HK-2 (cell line): ENCODE measurements around the gene NR5A1.

Experiments used
- DNase-seq: peaks from one replicate; pipeline ENCODE4 v3.0.0-alpha.2; 2018; ENCODE audit not compliant: unreplicated experiment

NR5A1 gene

GRCh38 chr9:124458441-124458840, 48.8 kb downstream of the NR5A1 start:
- no peak for DNase-seq

- DNase-seq, result no peak
Observed at GRCh38 chr9:124457887-124458431, 49.2 kb downstream of the NR5A1 start.

- DNase-seq, result no peak
Observed at GRCh38 chr9:124457079-124457886, 49.9 kb downstream of the NR5A1 start.

DNA sequence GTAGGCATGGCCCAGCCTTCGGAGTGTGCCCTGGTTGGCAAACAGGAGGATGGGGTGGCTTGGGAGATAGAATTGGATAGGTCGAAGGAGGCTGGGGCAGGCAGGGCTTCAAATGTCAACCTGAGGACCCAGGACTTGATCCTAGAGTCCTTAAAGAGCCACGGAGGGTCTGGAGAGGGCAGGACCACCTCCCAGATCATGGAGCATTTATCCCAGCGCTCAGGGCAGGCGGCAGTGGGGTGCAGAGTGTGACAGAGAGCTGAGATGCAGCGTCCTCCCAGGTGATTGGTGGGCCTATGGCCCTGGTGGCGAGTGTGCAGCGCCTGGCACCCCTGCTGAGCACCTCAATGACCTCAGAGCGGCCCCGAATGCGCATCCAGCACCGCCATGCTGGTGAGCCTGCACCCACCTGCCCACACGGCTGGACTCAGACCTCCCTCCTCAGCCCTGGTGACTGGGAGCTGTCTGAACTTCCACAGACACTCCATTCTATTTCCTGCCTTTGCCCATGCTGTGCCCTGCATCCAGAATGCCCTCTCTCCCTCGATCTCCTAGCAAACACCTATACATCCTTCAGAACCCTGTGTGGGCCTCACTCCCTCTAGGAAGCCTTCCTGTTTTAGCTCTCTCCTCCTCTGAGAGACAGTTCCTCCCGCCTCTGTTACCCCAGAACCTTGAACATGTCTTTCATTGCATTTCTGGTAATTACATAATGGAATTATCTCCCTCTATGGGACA, 50.7 kb downstream of the NR5A1 start:
- DNase-seq, result no peak

GRCh38 chr9:124455820-124456219, 51.4 kb downstream of the NR5A1 start:
- DNase-seq, result no peak

GRCh38 chr9:124454791-124455443, 52.3 kb downstream of the NR5A1 start:
- DNase-seq, result no peak

DNA sequence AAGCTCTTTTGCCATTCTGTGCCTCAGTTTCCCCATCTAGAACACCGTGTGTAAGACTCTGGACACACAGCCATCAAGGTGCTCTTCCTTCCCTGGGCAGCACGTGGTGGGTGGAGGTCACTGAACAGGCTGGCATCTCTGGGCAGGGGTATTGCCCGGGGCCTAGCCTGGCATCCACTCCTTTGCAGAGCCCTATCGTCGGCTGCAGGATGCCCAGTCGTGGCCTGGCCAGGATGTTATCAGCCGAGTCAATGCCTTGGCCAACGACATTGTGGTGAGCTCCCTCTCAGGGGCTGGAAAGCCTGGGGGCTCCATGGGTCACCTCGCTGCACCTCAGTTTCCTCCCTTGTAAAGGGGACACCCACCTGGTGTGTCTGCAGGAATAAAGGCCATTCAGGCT, 52.9 kb downstream of the NR5A1 start:
- no peak for DNase-seq

DNA sequence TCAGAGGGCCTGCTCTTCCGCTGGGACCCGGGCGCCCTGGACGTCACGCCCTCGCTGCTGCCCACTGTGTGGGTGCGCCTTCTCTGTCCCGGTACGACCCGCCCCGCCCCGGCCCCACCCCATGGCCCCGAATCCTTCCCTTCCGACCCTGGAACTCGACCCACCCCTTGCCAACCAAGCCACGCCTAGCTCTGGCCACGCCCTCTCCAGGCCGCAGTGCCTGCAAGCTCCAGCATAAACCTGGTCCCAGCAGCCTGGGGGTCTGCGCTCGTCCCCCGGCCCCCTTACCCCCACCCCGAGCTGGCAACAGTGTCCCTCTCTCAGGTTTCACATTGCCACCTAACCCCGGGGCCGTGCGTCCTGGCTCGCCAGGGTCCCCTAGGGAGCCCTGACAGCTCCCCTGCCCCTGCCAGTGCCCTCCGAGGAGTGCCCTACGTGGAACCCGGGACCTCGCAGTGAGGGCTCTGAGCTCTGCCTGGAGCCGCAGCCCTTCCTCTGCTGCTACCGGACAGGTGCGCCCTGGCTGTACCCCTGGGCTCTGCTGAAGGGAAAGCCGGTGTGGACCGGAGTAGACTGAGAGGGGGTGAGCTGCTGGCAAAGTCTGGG, 53.5 kb downstream of the NR5A1 start:
- peak; percentile 55 for DNase-seq

GRCh38 chr9:124452841-124453585, 54.2 kb downstream of the NR5A1 start:
- DNase-seq, result no peak

GRCh38 chr9:124452326-124452725, 54.9 kb downstream of the NR5A1 start:
- no peak for DNase-seq

- no peak for DNase-seq
Observed at GRCh38 chr9:124450931-124451661, 56.1 kb downstream of the NR5A1 start.

DNA sequence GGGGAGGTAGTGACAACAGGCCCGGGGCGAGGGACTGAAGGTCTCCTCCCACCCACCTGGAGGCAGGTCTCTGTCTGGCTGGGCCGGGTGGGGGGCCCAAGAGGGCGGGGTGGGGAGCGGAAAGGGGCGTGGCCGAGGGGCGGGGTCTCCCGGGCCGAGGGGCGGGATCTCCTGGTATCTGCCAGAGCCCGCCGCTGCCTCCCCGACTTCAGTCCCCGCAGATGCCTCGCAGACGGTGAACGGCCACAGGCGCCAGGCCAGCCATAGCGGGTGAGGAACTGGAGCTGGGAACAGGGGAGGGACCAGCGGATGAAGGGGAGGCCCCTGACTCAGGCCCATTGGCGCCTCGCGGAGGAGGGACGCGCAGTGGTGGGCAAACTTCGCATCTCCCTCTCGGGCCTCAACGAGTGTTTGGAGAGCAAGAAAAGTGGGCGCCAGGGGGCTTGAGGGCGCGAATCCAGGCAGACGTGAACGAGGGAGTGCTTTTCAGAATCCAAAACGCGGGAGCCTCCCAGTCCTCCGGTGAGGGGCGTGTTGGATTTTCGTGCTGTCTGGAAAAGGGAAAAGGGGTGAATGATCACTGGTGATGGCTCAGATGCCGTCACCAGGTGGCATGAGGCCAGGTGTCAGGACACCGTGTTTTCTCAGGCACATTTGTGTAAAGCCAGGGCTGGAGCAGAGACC, 56.8 kb downstream of the NR5A1 start, which contains the start of gene ADGRD2:
Gene ADGRD2 (plus strand): TSS at position 211 of the 684 bp plus-strand sequence. CDS start 1,216 bp downstream, outside the sequence.
- DNase-seq, result no peak

GRCh38 chr9:124449381-124450151, 57.6 kb downstream of the NR5A1 start:
- no peak for DNase-seq

DNA sequence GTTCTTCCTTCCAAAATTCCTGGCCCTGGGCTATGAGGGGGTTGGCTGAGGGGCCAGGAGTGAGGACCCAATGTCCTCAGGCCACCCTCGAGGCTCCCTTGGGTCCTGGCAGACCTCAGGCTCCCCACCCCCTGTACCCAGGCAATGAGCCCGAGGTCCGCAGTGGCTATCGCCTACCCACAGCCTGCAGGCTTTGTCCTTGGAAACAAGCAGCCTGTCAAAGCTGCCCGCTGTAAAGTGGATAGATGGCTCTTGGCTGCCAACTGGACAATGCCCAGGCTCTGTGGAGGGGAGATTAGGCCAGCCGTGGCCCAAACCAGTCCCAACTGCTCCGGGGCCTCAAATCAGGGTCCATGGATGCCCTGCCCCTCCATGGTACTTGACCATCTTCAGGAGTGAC, 59.2 kb downstream of the NR5A1 start:
- DNase-seq, result no peak

GRCh38 chr9:124447297-124447661, 59.9 kb downstream of the NR5A1 start:
- DNase-seq, result no peak

DNA sequence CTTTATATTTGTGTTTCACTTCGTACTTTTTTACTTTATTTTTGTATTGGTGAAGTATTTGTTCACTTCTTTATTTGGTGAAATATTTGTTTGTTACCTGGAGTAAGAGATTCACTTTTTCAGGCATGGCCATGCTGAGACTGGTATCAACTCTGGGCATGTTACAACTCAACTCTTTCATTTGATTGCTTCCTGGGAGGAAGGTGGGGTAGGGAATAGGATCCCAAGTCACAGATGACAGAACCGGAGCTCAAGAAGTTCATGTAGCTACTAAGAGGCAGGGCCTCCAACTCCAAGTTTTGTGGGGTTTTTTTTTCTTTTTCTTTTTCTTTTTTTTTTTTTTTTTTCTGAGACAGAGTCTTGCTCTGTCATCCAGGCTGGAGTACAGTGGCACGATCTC, 63.0 kb downstream of the NR5A1 start:
- DNase-seq, result no peak

- no peak for DNase-seq
Observed at GRCh38 chr9:124443625-124444024, 63.6 kb downstream of the NR5A1 start.

DNA sequence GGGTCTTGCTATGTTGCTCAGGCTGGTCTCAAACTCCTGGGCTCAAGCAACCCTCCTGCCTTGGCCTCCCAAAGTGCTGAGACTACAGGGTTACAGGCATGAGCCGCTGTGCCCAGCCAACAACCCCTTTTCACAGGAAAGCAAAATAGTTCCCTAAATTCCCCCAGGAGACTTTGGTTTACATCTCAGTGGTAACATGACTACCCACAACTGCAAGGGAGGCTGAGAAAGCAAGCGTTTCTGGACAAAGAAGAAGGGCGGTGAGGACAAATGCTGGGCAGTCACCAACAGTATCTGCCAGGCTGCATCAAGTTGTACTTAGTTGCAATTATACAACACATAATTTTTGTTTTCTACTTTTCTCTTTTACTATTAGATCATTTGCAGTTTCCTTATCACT, 64.4 kb downstream of the NR5A1 start:
- DNase-seq, result no peak

DNA sequence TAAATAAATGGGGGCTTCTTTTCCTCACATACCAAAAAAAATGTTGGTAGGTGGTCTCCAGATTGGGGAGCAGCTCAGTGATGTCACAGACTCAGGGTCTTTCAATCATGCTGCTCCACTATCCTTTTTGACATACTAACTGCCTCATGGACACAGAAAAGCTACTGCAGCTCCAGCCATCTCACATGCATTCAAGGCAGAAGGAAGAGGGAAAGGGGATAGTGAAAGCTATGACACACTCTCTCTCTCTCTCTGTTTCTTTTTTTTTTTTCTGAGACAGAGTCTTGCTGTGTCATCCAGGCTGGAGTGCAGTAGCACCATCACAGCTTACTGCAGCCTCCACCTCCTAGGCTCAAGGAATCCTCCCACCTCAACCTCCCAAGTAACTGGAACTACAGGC, 64.8 kb downstream of the NR5A1 start:
- no peak for DNase-seq
